ENCODE results near the gene EDNRB. TPM values are rescaled to one million over a fixed set of nuclear protein-coding genes. Genes with fewer than 3 reads are reported as not detected.
"Not testable (repeated sequence)": the region's sequence is repeated elsewhere in the genome, so short reads cannot be mapped to it uniquely, and the experiment has no call there.

The EDNRB gene
- polyA plus RNA-seq, 4 donors: 11.7 to 99.0 (median 69.9) TPM

DNA sequence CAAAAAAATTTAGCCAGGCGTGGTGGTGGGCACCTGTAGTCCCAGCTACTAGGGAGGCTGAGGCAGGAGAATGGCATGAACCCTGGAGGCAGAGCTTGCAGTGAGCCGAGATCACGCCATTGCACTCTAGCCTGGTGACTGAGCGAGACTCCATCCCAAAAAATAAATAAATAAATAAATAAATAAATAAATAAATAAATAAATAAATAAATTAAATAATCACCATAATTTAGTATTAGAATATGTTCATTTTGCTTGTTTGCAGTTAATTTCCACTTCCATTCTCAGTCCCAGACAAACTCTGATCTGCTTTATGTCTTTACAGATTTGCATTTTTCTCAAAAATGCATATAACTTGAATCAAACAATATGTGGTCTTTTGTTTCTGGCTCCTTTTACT, 70.6 kb downstream of the EDNRB start:
- not testable (repeated sequence) for DNase-seq (ENCODE audit: low read depth in 4 of 4, low spot score in 3 of 4)

DNA sequence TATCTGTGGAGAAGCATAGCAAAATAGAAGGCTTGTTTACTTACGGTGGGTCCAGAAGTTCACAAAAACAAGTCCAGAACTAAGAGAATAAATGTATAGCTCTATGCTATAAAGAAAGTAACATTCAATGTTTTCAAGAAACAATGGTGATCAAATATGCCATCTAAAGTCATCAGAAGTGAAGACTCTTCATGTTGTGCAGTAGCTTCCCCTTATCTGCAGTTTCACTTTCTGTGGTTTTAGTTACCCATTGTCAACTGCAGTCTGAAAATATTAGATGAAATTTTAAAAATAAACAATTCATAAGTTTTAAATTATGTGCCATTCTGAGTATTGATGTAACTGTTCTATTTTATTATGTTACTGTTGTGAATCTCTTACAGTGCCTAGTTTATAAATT, 72.5 kb downstream of the EDNRB start:
- no peak for DNase-seq (ENCODE audit: low read depth in 4 of 4, low spot score in 3 of 4)

Other genes starting within 250 kb of the EDNRB start
- gene SLAIN1, start 221.1 kb downstream of the EDNRB start, polyA plus RNA-seq (ENCODE audit: insufficient read length in 4 of 4): 10 to 100 TPM; 11.2 to 24.5 (median 19.8) TPM

Data from left renal pelvis (tissue), 4 donors.